Measurements from ENCODE around the gene LPP.

GRCh38 chr3:188780193-188781147, 626.5 kb downstream of the LPP start:
- TF ChIP-seq EZH2 (IDR thresholded peaks at IDR 0.05) (no peak), POLR2AphosphoS5 (IDR thresholded peaks at IDR 0.05; ENCODE audit: borderline replicate concordance, low read depth, low read length) (no peak)

Data from SK-N-MC (cell line).